NCI-H1105 treated with DMSO at 0.1 percent for 48 hours (cell line): ENCODE measurements around the gene SGCE.
A peak's percentile ranks its signal among the peaks of the same experiment; 100 is the strongest.

Source experiments
- DNase-seq: peaks from one replicate; lab custom pipeline; 2025; lab: John Stamatoyannopoulos, UW

Gene SGCE

GRCh38 chr7:94658826-94659225 lies 2.9 kb upstream of the SGCE start:
- DNase-seq: peak; percentile 23

GRCh38 chr7:94657771-94658693 lies 2.1 kb upstream of the SGCE start:
- peak; percentile 95 for DNase-seq

GRCh38 chr7:94656925-94657731 lies 1.2 kb upstream of the SGCE start:
- DNase-seq: peak; percentile 62

DNA sequence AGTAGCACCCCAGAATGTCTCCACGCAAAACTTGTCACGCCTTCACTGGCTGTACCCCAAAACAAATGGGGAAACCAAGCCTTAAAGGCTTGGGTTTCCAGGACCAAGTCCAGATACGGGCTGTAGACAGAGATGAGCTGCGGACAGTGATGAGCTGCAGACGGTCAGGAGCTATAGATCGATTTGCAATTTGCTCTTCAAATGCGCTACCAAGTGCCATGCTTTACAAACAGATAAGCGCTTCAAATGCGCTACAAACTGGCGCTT lies 658 bp upstream of the SGCE start:
- no peak for DNase-seq

DNA sequence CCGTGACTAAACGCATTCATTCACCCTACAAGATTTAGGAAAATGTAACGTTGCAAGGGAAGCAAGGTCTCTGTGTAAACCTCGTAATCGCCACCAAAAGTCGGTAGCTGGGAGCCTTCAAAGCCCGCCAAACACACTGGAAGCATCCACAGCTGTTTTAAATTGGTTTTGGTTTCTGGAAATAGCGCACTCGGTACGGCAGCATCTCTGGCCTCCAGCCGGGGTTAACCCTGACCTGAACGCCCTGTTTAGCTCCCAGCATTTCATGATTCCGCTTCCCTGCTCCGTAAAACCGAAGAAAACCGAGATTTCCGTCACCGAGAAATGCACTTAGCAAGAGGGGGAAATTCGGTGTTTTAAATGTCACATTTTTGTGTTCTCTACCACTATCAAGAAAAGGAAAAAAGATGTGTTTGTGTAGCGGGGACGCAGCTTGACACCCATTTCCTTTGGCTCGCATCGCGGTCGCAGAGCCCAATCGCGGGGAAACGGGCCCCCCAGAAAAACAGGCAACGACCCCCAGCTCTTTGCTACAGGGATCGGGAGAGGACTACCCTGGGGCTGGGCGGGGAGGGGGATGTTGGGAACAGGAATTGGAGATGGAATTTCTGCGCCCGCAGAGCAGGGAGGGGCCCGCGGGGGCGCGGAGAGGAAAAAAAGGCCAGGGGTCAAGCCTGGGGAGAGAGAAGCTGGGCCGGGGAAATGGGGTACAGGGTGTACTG lies 646 bp downstream of the SGCE start:
- DNase-seq: peak; percentile 61

GRCh38 chr7:94654783-94655125 lies 1.2 kb downstream of the SGCE start:
- no peak for DNase-seq

GRCh38 chr7:94650147-94651051 lies 5.5 kb downstream of the SGCE start:
- DNase-seq: no peak

- no peak for DNase-seq
Observed at GRCh38 chr7:94649450-94649849, 6.5 kb downstream of the SGCE start.

GRCh38 chr7:94648731-94649130 lies 7.2 kb downstream of the SGCE start:
- no peak for DNase-seq

- DNase-seq: no peak
Observed at GRCh38 chr7:94647295-94647694, 8.6 kb downstream of the SGCE start.

GRCh38 chr7:94643771-94644545 lies 12.0 kb downstream of the SGCE start:
- no peak for DNase-seq

- DNase-seq: no peak
Observed at GRCh38 chr7:94642838-94643653, 12.9 kb downstream of the SGCE start.

DNA sequence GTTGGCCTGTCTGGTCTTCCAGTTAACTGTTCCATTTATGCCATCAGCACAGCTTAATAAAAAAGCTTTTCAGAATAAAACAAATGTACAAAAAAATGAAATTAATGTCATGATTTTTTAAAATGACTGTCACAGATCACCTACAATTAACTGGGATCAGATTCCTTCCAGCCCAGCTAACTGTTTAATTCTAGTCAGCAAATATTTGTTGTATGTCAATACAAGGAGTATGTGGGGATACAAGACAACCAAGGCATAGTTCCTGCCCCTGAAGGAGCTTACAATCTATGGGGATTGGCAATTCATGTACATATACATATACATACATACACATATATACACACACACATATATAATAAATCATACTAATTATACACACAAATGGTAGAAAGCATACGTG lies 16.5 kb downstream of the SGCE start:
- DNase-seq: no peak

- DNase-seq: no peak
Observed at GRCh38 chr7:94635687-94636086, 20.2 kb downstream of the SGCE start.

DNA sequence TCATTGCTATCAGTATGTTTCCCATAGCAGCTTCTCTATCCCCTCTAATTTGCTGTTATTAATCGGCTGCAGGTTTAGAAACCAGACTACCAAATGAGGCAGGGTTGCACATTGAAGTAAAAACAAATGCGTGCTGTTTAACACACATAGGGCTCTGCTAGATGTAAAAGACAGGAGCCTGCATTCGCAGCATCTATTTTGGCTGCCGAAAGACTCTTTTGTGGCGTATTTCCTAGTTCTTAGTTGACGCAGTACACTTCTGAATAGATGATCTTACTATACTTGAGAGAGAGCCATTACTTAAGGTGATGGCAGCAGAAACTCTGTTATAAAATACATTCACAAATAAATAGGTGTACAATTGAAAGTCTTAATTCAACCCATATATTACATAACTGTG lies 21.4 kb downstream of the SGCE start:
- no peak for DNase-seq

DNA sequence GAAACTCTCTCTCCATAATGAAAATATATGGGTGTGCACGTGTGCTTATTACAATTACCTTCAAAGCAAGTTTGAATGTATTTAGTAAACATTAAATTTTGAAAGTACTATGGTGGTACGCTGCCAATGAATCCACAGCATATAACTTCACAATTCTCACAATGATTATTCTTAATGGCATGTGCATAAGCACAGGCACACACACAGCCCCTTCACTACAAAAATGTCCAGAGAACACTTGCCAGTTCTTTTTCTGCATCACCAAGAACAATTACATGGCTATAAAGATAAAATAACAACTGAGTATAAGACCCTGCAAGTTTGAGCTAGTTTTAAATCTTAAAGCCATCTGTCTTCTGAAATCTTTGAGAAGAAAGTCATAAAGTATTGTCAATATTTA lies 22.2 kb downstream of the SGCE start:
- DNase-seq: no peak

DNA sequence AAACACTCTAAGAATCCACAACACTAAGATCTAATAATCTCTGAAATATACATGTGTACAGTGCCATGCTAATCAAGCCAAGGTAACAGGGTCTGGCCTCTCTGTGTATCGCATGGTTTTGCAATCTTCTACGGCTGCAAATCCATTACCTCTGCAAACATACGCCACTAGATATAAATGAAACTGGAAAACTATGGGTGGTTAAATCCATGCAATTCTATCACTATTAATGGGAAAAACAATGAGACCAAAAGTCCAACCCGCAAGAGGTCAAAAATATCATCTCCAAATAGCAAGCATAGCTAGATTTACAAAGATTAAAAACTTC lies 23.0 kb downstream of the SGCE start:
- no peak for DNase-seq

GRCh38 chr7:94632338-94633013 lies 23.5 kb downstream of the SGCE start:
- no peak for DNase-seq

DNA sequence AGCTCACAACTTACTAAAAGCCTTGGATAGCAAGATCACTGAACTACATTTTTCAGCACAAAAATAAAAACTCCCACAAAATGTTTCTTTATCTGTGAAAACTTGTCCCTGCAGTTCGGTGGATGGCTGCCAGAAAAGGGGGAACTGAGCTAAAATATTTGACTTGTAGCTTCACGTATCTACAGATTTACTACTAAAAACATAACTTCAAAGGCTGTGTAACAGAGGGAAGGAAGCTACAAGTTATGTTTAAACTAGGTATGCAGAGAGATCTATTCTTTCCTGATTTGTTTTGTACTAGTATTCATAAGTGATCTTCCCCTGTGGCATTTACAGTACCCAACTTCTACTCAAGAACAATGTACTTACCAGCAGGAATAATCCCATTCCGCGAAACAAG lies 25.1 kb downstream of the SGCE start:
- no peak for DNase-seq

- no peak for DNase-seq
Observed at GRCh38 chr7:94623820-94624219, 32.1 kb downstream of the SGCE start.
